Renal pelvis (tissue), 4 donors: ENCODE data around the gene SKIC2. TPM values are rescaled to one million over a fixed set of nuclear protein-coding genes. Genes with fewer than 3 reads are reported as not detected.
A peak's percentile ranks its signal among the peaks of the same experiment; 100 is the strongest.

Experiments used
- DNase-seq: peaks from one replicate; pipeline ENCODE4 v3.0.0-alpha.2; 2013
- polyA plus RNA-seq, 3 donors: library from polyadenylated mRNA; unstranded; fragments of 120-200 nt; gene quantifications; one replicate each; pipeline ENCODE4 v1.2.1, GENCODE V29; 2013; ENCODE audit not compliant: insufficient read length in 3 of 3

Gene SKIC2
- polyA plus RNA-seq, 3 donors: 49.2 to 54.8 (median 50.5) TPM

DNA sequence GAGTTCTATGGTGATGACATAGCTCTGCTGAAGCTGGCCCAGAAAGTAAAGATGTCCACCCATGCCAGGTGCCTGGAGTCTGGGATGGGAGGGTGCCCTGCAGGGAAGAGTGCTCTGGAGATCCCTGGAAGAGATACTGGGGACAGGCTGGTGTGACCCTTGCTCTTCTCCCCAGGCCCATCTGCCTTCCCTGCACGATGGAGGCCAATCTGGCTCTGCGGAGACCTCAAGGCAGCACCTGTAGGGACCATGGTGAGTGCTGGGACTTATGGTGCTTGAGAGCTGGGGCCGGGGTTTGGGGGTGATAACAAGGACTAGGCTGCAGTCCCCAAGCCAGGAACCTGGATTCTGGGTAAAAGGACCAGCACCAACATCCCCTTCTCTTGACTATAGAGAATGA, 15.2 kb upstream of the SKIC2 start:
- no peak for DNase-seq

DNA sequence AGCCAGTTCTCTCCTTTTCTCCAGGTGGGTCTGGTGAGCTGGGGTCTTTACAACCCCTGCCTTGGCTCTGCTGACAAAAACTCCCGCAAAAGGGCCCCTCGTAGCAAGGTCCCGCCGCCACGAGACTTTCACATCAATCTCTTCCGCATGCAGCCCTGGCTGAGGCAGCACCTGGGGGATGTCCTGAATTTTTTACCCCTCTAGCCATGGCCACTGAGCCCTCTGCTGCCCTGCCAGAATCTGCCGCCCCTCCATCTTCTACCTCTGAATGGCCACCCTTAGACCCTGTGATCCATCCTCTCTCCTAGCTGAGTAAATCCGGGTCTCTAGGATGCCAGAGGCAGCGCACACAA, 13.8 kb upstream of the SKIC2 start:
- DNase-seq: no peak

DNA sequence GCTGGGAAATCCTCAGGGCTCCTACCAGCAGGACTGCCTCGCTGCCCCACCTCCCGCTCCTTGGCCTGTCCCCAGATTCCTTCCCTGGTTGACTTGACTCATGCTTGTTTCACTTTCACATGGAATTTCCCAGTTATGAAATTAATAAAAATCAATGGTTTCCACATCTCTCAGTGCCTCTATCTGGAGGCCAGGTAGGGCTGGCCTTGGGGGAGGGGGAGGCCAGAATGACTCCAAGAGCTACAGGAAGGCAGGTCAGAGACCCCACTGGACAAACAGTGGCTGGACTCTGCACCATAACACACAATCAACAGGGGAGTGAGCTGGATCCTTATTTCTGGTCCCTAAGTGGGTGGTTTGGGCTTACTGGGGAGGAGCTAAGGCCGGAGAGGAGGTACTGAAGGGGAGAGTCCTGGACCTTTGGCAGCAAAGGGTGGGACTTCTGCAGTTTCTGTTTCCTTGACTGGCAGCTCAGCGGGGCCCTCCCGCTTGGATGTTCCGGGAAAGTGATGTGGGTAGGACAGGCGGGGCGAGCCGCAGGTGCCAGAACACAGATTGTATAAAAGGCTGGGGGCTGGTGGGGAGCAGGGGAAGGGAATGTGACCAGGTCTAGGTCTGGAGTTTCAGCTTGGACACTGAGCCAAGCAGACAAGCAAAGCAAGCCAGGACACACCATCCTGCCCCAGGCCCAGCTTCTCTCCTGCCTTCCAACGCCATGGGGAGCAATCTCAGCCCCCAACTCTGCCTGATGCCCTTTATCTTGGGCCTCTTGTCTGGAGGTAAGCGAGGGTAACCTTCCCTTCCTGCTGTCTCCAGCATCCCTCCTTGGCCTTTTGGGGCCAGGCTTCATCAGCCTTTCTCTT, 13.2 kb upstream of the SKIC2 start, which contains the start of gene CFB:
Gene CFB, plus strand, starts transcription at position 589 of the 863 bp plus-strand sequence. Its CDS starts 127 bp downstream, at position 716.
- DNase-seq: peak; percentile 17

DNA sequence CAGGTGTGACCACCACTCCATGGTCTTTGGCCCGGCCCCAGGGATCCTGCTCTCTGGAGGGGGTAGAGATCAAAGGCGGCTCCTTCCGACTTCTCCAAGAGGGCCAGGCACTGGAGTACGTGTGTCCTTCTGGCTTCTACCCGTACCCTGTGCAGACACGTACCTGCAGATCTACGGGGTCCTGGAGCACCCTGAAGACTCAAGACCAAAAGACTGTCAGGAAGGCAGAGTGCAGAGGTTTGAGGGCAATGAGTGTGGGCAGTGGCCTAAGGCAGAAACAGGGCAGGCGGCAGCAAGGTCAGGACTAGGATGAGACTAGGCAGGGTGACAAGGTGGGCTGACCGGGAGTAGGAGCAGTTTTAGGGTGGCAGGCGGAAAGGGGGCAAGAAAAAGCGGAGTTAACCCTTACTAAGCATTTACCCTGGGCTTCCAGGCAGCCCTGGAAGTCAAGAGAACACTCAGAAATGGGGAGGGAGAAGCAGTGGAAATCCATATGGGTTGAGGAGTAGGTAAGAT, 12.5 kb upstream of the SKIC2 start:
- no peak for DNase-seq

DNA sequence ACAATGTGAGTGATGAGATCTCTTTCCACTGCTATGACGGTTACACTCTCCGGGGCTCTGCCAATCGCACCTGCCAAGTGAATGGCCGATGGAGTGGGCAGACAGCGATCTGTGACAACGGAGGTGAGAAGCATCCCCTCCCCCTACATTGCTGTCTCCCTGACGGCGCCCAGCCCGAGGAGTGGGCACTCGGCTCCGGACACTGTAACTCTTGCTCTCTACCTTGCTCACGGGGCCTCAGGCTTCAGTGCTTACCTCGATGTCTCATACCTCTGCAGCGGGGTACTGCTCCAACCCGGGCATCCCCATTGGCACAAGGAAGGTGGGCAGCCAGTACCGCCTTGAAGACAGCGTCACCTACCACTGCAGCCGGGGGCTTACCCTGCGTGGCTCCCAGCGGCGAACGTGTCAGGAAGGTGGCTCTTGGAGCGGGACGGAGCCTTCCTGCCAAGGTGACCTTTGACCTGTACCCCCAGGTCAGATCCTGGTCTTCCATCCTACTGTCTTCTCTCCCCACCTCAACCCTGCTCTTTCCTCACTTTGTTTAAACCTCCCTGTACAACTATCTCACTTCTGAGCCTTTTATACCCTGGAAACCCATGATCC, 11.8 kb upstream of the SKIC2 start:
- DNase-seq: no peak

DNA sequence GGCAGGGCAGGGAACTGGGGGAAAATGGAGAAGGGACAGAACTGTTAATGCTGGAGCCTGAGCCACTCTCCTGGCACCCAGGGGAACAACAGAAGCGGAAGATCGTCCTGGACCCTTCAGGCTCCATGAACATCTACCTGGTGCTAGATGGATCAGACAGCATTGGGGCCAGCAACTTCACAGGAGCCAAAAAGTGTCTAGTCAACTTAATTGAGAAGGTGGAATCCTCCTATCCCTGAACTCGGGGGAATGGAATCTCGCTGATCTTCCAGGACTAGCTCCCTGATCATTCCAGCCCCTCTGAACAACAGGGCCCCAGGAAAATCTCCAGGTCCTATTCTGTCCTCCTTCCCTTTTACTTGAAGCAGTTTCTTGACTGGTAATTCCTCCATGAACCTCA, 11.1 kb upstream of the SKIC2 start:
- no peak for DNase-seq

DNA sequence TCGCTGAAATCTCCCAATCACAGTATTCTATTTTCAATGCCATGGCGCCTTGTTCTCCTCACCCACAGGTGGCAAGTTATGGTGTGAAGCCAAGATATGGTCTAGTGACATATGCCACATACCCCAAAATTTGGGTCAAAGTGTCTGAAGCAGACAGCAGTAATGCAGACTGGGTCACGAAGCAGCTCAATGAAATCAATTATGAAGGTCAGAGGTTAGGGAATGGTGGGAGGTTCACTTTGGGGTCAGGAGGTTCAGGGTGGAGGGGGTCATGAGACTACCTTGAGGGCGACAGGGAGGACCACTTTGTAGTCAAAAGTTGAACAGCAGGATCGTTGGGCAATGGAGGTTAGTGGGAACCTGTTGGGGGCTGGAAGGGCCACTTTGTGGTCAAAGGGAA, 10.7 kb upstream of the SKIC2 start:
- DNase-seq: no peak

DNA sequence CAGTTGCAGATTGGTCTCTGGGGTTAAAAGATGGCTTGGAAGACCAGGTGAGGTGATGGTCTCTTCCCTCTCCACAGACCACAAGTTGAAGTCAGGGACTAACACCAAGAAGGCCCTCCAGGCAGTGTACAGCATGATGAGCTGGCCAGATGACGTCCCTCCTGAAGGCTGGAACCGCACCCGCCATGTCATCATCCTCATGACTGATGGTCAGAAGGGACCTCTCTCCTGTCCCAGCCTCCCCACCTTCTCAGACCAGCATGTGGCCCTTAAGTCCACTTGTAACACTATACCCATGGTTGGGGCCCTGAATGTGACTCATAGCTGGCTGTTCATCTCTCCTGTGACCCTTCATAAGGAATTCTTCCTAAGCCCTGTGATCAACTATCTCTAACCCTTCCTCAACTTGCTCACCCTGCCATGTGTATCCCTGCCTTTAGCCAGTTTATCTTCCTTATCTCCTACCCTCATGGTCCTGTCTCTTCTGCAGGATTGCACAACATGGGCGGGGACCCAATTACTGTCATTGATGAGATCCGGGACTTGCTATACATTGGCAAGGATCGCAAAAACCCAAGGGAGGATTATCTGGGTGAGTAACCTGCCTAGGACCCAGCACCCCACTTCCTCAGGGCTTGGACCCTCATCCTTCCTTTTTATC, 10.1 kb upstream of the SKIC2 start:
- DNase-seq: no peak

DNA sequence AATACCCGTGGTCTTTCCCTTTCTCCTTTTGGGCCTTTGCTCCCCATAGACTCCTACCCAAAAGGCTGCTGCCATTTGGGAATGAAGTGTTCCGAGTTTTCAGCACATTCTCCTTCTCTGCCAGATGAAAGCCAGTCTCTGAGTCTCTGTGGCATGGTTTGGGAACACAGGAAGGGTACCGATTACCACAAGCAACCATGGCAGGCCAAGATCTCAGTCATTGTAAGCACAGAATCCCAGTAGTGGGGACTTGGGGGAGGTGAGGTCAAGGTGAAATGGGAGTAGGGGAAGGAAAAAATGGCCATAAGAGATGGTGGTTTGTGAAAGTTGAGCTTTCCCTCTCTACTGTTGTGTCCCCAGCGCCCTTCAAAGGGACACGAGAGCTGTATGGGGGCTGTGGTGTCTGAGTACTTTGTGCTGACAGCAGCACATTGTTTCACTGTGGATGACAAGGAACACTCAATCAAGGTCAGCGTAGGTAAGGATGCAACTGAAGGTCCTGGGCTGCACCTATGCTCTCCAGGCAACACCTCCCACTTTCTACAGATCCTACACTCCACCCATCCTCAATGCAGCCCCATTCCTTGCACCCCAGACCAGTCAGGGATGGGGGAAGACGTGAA, 8.9 kb upstream of the SKIC2 start:
- DNase-seq: no peak

DNA sequence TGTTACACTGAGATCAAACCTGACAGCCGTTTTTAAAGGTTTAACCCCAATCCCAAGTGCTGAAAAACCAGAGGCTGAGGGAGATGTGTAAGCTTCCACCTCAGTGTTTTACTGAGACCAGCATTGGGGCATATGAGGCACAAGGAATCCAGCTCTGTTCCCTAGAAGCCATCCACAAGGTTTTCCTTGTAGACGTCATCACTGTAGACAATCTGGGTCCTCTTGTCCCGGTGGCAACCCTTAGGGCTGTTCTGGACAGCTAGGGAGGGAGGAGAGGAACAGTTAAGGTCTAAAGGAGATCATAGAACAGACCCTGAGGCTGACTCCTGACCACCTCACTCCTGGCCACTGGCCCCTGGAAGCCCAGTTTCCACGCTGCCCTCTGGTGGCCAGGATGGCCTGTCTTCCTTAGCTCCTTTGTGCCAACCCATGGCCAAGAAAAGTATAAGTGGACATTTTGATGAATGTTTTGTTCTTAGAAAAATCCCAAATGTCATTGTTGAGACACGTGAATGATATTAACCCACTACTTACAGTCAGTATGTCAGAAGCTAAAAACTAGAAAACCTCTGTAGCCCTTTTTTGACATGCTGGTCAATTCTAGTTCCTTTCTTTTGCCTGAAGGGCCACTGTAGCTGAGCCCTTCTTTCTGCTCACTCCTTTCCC, 6.7 kb upstream of the SKIC2 start:
- DNase-seq: peak; percentile 51

DNA sequence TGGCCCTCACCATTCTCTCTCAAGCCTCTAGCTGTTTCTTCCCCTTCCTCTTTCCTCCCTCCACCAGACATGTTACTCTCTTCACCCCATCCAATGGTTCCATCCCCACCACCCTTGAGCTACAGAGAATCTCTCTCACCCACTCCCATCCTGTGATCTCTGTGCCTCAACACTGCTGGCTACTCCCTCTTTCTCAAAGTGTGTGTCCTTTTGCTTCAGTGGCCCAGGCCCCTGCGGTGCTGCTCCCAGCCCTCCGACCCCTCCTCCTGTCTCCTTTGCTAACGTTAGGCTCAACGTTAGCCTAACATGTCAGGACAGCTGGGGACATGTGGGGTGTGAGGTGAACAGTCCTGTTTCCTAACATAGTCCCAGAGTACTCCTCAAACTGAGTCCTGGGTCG, 6.1 kb upstream of the SKIC2 start:
- DNase-seq: no peak

DNA sequence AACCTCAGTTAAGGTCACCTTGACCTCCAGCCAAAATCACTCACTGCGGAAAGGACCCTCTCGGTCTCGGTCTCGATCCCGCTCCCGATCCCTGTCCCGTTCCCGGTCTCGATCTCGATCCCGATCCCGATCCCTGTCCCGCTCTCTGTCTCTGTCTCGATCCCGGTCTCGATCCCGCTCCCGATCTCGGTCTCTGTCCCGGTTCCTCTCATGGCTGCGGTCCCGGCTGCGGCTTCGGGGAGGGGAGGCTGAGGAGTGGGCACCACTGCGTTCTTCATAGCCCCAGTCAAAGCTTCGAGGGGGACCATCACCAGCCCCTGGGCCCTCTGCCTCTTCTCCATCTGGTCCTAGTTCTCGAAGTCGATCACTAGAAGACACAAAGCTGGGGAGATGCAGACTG, 4.5 kb upstream of the SKIC2 start:
- DNase-seq: no peak

DNA sequence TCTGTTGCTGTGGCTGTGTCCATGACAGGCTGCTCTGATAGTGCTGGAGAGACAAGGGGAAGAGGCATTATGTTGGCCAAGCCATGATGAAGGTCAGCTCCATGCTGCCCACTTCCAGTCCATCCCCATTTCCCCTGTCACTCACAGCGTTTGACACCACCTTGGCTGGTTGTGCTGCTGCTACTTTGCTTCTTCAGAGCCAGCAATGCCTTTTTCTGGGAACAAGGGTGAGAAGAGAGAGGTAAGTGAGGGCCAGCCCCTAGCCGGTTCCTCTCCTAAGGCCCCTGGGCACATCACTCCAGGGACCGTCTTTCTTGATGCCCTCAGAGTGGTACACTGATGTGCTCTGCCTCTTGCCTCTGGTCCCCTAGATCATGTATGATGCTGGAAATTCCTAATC, 2.2 kb upstream of the SKIC2 start:
- no peak for DNase-seq

DNA sequence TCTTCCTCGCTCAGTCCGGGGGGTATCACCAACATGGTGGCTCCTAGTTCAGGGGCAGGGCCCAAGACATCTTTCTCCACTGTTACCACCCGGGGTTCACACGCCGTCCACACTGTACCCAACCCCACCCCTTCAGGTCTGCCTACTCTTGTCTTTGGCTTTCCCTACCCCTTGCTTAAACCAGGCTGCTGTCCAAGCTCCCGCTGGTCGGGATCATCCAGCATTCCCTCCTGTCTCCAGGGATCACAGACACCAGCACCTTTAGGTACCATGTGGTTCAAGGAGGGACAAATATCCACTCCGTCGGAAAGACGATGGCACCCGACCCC, 599 bp upstream of the SKIC2 start:
- DNase-seq: no peak

DNA sequence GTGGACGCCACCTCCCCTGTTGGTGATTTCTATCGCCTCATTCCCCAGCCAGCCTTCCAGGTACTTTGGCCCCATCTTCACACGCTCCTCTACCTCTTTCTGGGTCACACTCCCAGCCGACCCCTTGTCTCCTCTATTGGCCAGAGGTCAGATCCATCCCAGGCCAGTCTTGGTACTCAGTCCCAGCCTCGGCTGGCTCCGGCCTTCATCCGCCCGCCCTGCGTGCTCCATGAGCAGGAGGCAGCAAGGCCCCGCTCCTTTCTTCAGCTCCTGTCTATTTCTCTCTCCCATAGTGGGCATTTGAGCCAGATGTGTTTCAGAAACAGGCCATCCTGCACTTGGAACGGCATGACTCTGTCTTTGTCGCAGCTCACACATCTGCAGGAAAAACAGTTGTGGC, 2.6 kb downstream of the SKIC2 start:
- DNase-seq: no peak

DNA sequence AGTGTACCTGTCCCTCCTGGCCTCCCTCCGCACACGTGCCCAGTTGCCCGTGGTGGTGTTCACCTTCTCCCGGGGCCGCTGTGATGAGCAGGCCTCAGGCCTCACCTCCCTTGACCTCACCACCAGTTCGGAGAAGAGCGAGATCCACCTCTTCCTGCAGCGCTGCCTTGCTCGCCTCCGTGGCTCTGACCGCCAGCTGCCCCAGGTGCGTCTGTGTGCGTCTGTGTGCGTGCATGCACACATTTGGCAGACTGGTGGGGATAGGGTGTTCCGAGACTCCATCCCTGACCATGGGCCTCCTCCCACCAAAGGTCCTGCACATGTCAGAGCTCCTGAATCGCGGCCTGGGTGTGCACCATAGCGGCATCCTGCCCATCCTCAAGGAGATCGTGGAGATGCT, 4.9 kb downstream of the SKIC2 start:
- DNase-seq: no peak

DNA sequence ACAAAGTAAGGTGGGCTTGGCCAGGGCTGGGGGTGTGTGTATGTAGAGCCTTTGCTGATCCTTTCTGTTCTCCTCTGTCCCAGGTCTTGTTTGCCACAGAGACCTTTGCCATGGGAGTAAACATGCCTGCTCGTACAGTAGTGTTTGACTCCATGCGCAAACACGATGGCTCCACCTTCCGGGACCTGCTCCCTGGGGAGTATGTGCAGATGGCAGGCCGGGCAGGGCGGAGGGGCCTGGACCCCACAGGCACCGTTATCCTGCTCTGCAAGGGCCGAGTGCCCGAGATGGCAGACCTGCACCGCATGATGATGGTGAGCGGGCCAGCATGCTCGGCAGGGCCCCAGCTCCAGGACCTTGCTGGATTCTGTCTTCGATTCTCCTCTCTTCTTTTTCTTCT, 6.7 kb downstream of the SKIC2 start:
- DNase-seq: no peak

DNA sequence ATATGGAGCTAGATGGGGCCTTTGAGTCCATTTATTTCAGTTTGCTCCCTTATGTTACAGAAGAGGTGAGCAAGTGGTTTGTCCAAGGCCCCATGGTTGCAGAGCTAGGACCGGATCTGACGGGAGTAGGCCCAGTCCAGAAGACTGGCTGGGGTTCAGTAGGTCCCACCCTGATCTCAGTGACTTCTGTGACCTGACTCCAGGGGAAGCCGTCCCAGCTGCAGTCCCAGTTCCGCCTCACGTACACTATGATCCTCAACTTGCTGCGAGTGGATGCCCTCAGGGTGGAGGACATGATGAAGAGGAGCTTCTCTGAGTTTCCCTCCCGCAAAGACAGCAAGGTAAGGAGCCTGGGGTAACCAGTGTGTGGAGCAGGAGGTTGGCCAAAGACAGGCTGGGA, 7.5 kb downstream of the SKIC2 start:
- DNase-seq: no peak

DNA sequence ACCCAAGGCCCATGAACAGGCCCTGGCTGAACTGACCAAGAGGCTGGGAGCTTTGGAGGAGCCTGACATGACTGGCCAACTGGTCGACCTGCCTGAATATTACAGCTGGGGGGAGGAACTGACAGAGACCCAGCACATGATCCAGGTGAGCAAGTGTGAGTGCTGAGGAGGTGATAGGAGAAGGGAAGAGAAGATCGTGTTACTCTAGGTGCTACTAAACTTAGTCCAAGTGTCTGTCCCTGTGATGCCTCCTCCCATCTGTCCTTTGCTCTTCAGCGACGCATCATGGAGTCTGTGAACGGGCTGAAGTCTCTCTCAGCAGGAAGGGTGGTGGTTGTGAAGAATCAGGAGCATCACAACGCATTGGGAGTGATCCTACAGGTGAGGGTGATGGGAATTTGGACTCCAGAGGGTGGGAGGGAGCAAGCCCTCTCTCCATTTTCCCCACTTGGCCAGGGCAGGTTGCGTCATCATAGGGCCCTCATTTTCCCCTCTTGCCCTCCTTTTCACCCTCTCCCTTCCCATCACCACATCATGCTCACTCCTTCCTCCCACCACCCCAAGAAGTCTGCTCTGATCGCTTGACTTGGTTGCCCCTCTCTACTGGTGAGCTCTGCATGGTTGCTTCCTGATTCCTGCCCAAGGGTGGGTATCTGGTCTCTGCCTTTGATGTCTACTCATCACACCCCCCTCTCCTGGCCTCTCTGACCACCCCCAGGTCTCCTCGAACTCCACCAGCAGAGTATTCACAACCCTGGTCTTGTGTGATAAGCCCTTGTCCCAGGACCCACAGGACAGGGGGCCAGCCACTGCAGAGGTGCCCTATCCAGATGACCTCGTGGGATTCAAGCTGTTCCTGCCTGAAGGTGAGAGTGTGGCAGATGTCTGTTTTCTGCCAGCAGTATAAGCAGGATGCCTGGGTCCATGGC, 8.3 kb downstream of the SKIC2 start:
- no peak for DNase-seq

DNA sequence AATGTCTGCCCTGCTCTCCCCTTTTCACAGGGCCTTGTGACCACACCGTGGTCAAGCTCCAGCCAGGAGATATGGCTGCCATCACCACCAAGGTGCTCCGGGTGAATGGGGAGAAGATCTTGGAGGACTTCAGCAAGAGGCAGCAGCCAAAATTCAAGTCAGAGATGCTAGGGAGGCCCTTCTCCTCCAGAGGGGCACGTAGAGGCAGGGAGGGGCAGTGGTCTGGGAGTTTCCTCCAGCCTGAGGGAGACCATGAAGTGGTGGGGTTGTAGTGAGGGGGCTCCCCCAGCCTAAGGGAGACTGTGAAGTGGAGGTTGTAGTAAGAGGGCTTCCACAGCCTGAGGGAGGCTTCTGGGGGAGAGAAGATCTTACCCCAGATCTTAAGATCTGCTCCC, 8.9 kb downstream of the SKIC2 start:
- DNase-seq: no peak

DNA sequence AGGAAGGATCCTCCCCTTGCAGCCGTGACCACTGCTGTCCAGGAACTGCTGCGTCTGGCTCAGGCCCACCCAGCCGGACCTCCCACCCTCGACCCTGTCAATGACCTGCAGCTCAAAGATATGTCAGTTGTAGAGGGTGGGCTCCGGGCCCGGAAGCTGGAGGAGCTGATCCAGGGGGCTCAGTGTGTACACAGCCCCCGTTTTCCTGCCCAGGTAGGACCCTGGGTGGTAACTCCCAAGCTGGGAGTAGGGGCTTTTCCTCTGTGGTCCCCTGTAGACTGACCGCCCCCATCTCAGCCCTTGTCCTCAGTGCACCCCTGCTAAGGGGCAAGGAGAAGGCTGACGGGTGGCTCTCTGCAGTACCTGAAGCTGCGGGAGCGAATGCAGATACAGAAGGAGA, 9.4 kb downstream of the SKIC2 start:
- no peak for DNase-seq
